Measurements from ENCODE around the gene SRL.

DNA sequence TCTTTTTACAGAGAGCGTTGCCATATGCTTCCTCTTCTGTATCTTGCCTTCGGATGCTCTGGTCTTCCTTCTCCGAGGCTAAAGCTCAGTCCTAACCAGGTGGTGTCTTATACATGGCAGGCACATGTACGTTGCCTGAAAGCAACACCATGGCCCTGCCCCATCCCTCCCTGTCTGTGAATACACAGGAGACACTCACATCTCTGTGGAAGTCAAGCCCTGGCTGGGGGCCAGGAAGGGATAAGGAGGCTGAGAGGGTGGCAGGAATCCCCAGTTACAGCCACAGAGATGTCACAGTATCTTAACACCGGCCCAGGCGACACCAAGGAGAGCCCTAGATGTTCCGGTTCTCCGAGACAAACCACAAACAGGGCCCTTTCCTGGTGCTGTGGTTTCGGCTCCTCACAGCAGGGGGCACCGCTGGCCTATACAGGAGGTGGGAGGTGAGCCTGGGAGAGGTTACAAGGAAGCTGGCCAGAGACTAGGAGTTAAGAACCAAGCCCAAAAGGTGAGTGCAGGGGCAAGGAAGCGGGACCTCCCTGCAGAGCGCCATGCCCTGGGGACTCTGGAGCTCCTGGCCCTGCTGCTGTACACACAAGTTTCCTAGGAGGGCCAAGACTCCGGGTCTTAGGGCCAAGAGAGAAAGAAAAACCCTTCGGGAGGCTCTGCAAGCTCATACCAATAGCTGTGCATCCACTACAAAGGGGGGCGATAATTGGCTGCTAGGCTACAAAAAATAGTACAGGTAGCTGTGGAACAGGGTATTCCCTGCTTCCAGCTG lies 41.7 kb downstream of the SRL start:
- TF ChIP-seq CTCF (IDR thresholded peaks at IDR 0.05) = peak; percentile 52 to 88 (median 78)
- no peak for TF ChIP-seq POLR2A (IDR thresholded peaks at IDR 0.05)

Measured in body of pancreas (tissue), 4 donors.